Uterus (tissue), 2 donors: Measurements from ENCODE around the gene TP53I13.

Experiments used
- POLR2A ChIP-seq, 2 donors: fragments of 450-650 bp; IDR thresholded peaks; one replicate each; pipeline ENCODE4 v1.6.1; 2016; ENCODE audit warnings: antibody characterized with exemption in 2 of 2, mild to moderate bottlenecking in 1 of 2, moderate library complexity in 1 of 2
- TF ChIP-seq, protein P1 (sequence below), 4 experiments: fragments of 200-600 bp in 2 of 4; fragments of 450-650 bp in 2 of 4; sonication (generic) in 2 of 4; IDR thresholded peaks; one replicate each; pipeline ENCODE4 v1.5.1; 2016 to 2019; ENCODE audit warnings: antibody characterized with exemption in 4 of 4, mild to moderate bottlenecking in 2 of 4, moderate library complexity in 1 of 4

DNA sequence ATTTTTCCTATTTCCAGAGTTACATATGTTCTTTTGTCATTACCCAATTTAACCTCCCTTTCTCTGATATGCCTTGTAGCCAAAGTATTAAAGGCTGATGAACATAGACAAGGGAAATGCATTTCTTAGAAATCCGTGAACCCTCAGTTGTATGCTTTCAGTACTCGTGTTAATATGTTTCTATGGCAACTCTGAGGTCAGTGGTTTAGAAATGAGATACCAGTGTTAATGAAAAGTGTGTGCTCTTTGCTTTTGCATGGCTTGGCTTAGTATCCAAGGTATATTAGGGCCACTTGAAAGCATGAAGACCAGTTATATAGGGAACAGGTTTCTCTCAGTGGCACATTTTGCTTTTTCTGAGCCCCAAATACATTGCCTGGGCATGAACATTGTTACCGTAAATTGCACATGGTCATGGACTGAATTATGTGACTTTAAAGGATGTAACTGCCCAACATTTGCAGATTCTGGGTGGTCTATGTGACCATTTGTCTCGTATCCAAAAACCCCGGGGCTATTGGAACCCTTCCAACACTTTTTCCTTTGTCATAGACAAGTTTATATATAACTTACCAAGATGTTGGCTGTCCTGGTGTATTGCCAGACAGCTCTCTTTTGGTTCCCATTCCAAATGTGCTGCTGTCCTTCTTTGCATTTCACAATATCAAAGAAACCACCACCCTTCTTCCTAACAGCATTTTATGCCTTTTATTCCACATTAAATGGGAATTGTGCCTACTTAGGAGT is 19.2 kb upstream of the TP53I13 start:
- TF ChIP-seq, protein P1, sequence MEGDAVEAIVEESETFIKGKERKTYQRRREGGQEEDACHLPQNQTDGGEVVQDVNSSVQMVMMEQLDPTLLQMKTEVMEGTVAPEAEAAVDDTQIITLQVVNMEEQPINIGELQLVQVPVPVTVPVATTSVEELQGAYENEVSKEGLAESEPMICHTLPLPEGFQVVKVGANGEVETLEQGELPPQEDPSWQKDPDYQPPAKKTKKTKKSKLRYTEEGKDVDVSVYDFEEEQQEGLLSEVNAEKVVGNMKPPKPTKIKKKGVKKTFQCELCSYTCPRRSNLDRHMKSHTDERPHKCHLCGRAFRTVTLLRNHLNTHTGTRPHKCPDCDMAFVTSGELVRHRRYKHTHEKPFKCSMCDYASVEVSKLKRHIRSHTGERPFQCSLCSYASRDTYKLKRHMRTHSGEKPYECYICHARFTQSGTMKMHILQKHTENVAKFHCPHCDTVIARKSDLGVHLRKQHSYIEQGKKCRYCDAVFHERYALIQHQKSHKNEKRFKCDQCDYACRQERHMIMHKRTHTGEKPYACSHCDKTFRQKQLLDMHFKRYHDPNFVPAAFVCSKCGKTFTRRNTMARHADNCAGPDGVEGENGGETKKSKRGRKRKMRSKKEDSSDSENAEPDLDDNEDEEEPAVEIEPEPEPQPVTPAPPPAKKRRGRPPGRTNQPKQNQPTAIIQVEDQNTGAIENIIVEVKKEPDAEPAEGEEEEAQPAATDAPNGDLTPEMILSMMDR (IDR thresholded peaks at IDR 0.05) = no peak
- no peak for TF ChIP-seq POLR2A (IDR thresholded peaks at IDR 0.05)
